HFFc6 (cell line): ENCODE measurements around the gene SLIT3. TPM values are rescaled to one million over a fixed set of nuclear protein-coding genes. Genes with fewer than 3 reads are reported as not detected.

Experiments used
- DNase-seq: peaks from one replicate; pipeline ENCODE4 v3.0.0-alpha.2; 2018
- H3K27ac Mint-ChIP-seq: 2 replicates; pipeline ENCODE4 v1.8.0; 2020; ENCODE audit warnings: mild to moderate bottlenecking, mixed read lengths
- H3K27me3 Mint-ChIP-seq: 2 replicates; pipeline ENCODE4 v1.8.0; 2021; ENCODE audit warnings: mild to moderate bottlenecking, moderate library complexity, mixed read lengths; ENCODE audit not compliant: insufficient read depth
- H3K36me3 Mint-ChIP-seq: 2 replicates; pipeline ENCODE4 v1.8.0; 2021; ENCODE audit warnings: low read depth, mixed read lengths
- H3K4me1 Mint-ChIP-seq: 2 replicates; pipeline ENCODE4 v1.8.0; 2020; ENCODE audit warnings: low read depth, mixed read lengths
- H3K4me3 Mint-ChIP-seq: 2 replicates; pipeline ENCODE4 v1.8.0; 2020; ENCODE audit warnings: mild to moderate bottlenecking, moderate library complexity, mixed read lengths
- H3K9me3 Mint-ChIP-seq: 2 replicates; pipeline ENCODE4 v1.8.0; 2020; ENCODE audit warnings: mild to moderate bottlenecking, mixed read lengths
- CTCF ChIP-seq: fragments of 200-600 bp; sonication (generic); IDR thresholded peaks from 2 replicates; pipeline ENCODE4 v1.5.0; 2021; ENCODE audit warnings: antibody characterized with exemption, mild to moderate bottlenecking
- long read RNA-seq: library from polyadenylated mRNA; unstranded; transcript quantifications from one replicate; pipeline ENCODE4 v2.0.0, GENCODE V29; 2019
- total RNA-seq, 6 experiments: library from RNA; stranded (reverse); fragmentation: NEBNext Ultra II Directional; extraction: Animal tissue kit (Norgen Biotek cat#: 25700); gene quantifications; 2 replicates in 1 of 6; 3 replicates in 5 of 6; pipeline ENCODE4 v1.2.3, GENCODE V29; 2021

SLIT3 gene
- total RNA-seq, result 1 to 10 TPM; 4.2 to 8.3 (median 7.1) TPM
- long read RNA-seq, partial matches to known transcripts, result 2 of 4 reads
- long read RNA-seq, other reads (novel, unspliced or antisense), result 2 of 4 reads

- Mint-ChIP-seq H3K27ac (peak within 1 kb of the TSS; percentile 10; the same call in 1 of the 2 replicates), H3K4me1 (peaks cover 60% of the 10 kb centered on the region), H3K27me3 (peaks cover 42% of the 10 kb centered on the region), H3K4me3 (peak within 1 kb of the TSS; percentile 84), H3K36me3 (no peaks in the 10 kb centered on the region), H3K9me3 (no peaks in the 10 kb centered on the region)
- peak; percentile 57 for DNase-seq
- TF ChIP-seq CTCF, result peak; percentile 24
Measured at GRCh38 chr5:169300468-169301385, at the start of gene SLIT3. Gene SLIT3 (minus strand): TSS chr5:169301139. CDS start chr5:169300709, 430 bp downstream.

DNA sequence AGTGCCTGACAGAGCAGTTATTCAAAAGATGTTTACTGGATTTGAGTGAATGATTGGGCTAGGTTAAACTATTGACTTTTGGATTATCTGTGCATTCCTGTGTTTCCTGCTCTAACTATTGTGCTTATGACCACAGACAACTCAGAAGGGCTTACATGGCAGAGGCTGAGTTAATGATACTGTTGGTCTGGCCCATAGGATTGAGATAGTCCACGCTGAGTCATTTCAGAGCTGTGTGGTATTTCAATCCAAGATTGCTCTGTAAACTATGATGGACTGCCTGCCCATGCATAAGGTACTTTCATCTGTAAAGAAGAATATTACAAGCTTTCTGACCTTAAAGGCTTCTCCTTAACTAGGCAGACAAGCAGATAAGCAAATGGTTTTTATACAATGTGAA lies 49.1 kb upstream of the SLIT3 start:
- Mint-ChIP-seq H3K9me3 (no peaks in the 10 kb centered on the region), H3K4me3 (peak overlapping the region; percentile 55), H3K4me1 (peaks cover 71% of the 10 kb centered on the region), H3K27me3 (peaks cover 3% of the 10 kb centered on the region; the same call in 1 of the 2 replicates), H3K36me3 (no peaks in the 10 kb centered on the region), H3K27ac (peak overlapping the region; percentile 80)
- no peak for TF ChIP-seq CTCF
- peak; percentile 85 for DNase-seq

GRCh38 chr5:169347786-169348185 lies 46.8 kb upstream of the SLIT3 start:
- Mint-ChIP-seq H3K27ac (no peak overlapping the region), H3K27me3 (peaks cover 3% of the 10 kb centered on the region; the same call in 1 of the 2 replicates), H3K9me3 (no peaks in the 10 kb centered on the region), H3K36me3 (no peaks in the 10 kb centered on the region), H3K4me1 (peaks cover 64% of the 10 kb centered on the region), H3K4me3 (no peak overlapping the region)
- no peak for TF ChIP-seq CTCF
- DNase-seq, result no peak

DNA sequence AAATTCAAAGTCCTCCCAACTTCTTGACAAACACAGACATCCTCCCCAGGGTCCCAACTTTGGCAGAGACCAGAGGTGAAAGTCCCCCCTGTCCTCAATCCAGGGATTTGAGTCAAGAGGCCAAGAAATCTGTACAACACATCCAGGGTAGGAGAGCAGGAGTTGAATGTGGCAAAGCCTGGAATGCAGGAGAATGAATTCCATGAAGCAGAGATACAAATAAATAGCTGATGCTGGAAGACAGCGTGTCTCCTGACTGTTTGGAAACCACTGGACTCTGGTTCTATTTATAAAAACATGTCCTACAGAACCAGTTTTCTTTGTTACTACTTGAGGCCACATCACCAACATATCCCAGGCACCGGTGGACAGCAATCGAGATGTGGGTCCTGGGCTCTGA lies 43.7 kb upstream of the SLIT3 start:
- peaks cover 38% of the 10 kb centered on the region for H3K4me1 Mint-ChIP-seq
- H3K27me3 Mint-ChIP-seq, result peaks cover 3% of the 10 kb centered on the region; the same call in 1 of the 2 replicates
- no peaks in the 10 kb centered on the region for H3K36me3 Mint-ChIP-seq
- no peaks in the 10 kb centered on the region for H3K9me3 Mint-ChIP-seq
- H3K27ac Mint-ChIP-seq, result peak overlapping the region; percentile 63; the same call in 1 of the 2 replicates
- DNase-seq, result peak; percentile 32
- H3K4me3 Mint-ChIP-seq, result no peak overlapping the region
- no peak for TF ChIP-seq CTCF

DNA sequence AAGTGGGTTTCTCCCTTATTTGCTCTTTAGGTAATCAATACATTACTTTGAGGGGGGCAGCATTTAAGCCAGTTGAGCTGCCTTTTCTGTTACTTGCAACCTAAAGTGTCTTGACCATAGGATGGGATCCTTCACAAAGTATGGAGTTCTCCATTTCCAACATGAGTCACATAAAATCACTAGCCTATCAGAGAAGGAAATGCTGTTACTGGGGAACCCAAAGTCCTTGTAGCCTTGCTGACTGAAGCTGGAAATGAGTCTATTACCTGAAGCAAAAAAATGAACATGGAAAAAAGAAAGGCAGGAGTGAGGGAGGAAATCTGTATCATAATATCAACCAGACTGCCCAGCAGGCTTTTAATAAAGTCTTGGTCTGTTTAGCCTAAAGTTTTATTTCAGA lies 42.8 kb upstream of the SLIT3 start:
- H3K9me3 Mint-ChIP-seq, result no peaks in the 10 kb centered on the region
- no peak overlapping the region for H3K27ac Mint-ChIP-seq
- no peak overlapping the region for H3K4me3 Mint-ChIP-seq
- H3K36me3 Mint-ChIP-seq, result no peaks in the 10 kb centered on the region
- peaks cover 30% of the 10 kb centered on the region for H3K4me1 Mint-ChIP-seq
- no peak for TF ChIP-seq CTCF
- H3K27me3 Mint-ChIP-seq, result no peaks in the 10 kb centered on the region
- DNase-seq, result peak; percentile 23
